Panc1 (cell line): ENCODE results near the gene SCCPDH. TPM values are rescaled to one million over a fixed set of nuclear protein-coding genes. Genes with fewer than 3 reads are reported as not detected.

Source experiments
- ATAC-seq: fragments of 200-7000 bp; cut with Tn5 transposase; 2 replicates; pipeline ENCODE4 v1.9.1; 2020; ENCODE audit warnings: mild to moderate bottlenecking, moderate library complexity
- BruUV-seq: library from RNA; stranded (reverse); fragments of 400-500 nt; replicated peaks from 2 replicates; lab custom pipeline; 2021; lab: Mats Ljungman, UMichigan
- CTCF ChIA-PET: fragments of 300-600 bp; sonication (Branson Sonifier 250); formaldehyde crosslinking; loops from one replicate; lab custom pipeline; 2022; ENCODE audit warnings: antibody characterized with exemption; lab: Charles Lee
- POLR2A ChIA-PET: fragments of 300-600 bp; sonication (Branson Sonifier 250); formaldehyde crosslinking; loops from one replicate; lab custom pipeline; 2022; ENCODE audit warnings: antibody characterized with exemption; lab: Charles Lee
- DNase-seq: peaks from one replicate; pipeline ENCODE4 v3.0.0-alpha.2; 2010; ENCODE audit warnings: low read depth, low spot score
- H3K27ac ChIP-seq: 2 replicates; pipeline ENCODE4 v1.5.1; 2011; ENCODE audit warnings: mild to moderate bottlenecking, low read length, inconsistent platforms
- H3K27me3 ChIP-seq: fragments of 200-500 bp; sonication (Bioruptor generic); 2 replicates; pipeline ENCODE4 v1.6.0; 2014; ENCODE audit warnings: low read length, inconsistent platforms; ENCODE audit not compliant: control insufficient read depth, insufficient read depth
- H3K36me3 ChIP-seq: fragments of 200-500 bp; sonication (Bioruptor generic); 2 replicates; pipeline ENCODE4 v1.5.1; 2014; ENCODE audit warnings: inconsistent platforms, mild to moderate bottlenecking, low read length, moderate library complexity; ENCODE audit not compliant: control insufficient read depth, insufficient read depth
- H3K4me1 ChIP-seq: 2 replicates; pipeline ENCODE4 v1.5.1; 2011; ENCODE audit warnings: inconsistent platforms, mild to moderate bottlenecking, low read length, moderate library complexity; ENCODE audit not compliant: control insufficient read depth, insufficient read depth
- H3K4me3 ChIP-seq, 2 experiments: 2 replicates each; pipeline ENCODE4 v1.5.1; 2011 to 2012; ENCODE audit warnings: low read depth in 2 of 2, low read length in 2 of 2, mild to moderate bottlenecking in 2 of 2, inconsistent platforms in 1 of 2, moderate library complexity in 1 of 2
- H3K9me3 ChIP-seq: fragments of 200-500 bp; sonication (Bioruptor generic); 2 replicates; pipeline ENCODE4 v1.5.1; 2014; ENCODE audit warnings: low read depth, mild to moderate bottlenecking, inconsistent platforms, low read length, moderate library complexity; ENCODE audit not compliant: control insufficient read depth, insufficient read depth
- CTCF ChIP-seq: fragments of 450-650 bp; IDR thresholded peaks from 2 replicates; pipeline ENCODE4 v1.5.1; 2017; ENCODE audit warnings: mild to moderate bottlenecking
- POLR2AphosphoS5 ChIP-seq: IDR thresholded peaks from 2 replicates; pipeline ENCODE4 v1.6.1; 2012; ENCODE audit warnings: mild to moderate bottlenecking, low read depth, low read length, moderate library complexity
- REST ChIP-seq, 2 experiments: IDR thresholded peaks; 2 replicates each; pipeline ENCODE4 v1.6.1; 2011 to 2012; ENCODE audit warnings: low read depth in 2 of 2, control low read depth in 1 of 2, low read length in 1 of 2, mild to moderate bottlenecking in 1 of 2, moderate library complexity in 1 of 2; ENCODE audit not compliant: insufficient read depth in 1 of 2
- SIN3A ChIP-seq: IDR thresholded peaks from 2 replicates; pipeline ENCODE4 v1.6.1; 2012; ENCODE audit warnings: low read depth, mild to moderate bottlenecking, low read length, moderate library complexity, borderline replicate concordance; ENCODE audit not compliant: insufficient read depth
- TCF7L2 ChIP-seq: IDR thresholded peaks from 2 replicates; pipeline ENCODE4 v1.6.1; 2011; ENCODE audit warnings: mild to moderate bottlenecking, low read depth, low read length, inconsistent platforms
- in situ Hi-C: cut with HindIII; loops from 2 replicates; pipeline ENCODE4 v1.10.0; 2016; ENCODE audit warnings: low sequenced_read_pairs, low pct_unique_long_range_greater_than_20kb
- intact Hi-C: fragments of 100-400 bp; cut with micrococcal nuclease; formaldehyde crosslinking; loops from one replicate; pipeline ENCODE4 v1.10.0; 2022; ENCODE audit not compliant: unreplicated experiment
- total RNA-seq: library from RNA; stranded (reverse); gene quantifications from one replicate; pipeline ENCODE4 v1.2.1, GENCODE V29; 2021; ENCODE audit not compliant: unreplicated experiment

The SCCPDH gene
- total RNA-seq, 1 experiment from 2014 or later, result 40.2 TPM

GRCh38 chr1:246792603-246793002 is 68.4 kb downstream of the SCCPDH start:
- H3K27ac ChIP-seq, result no peak overlapping the region
- no peaks in the 10 kb centered on the region for H3K36me3 ChIP-seq
- H3K4me1 ChIP-seq, result no peaks in the 10 kb centered on the region
- no TSS peak for BruUV-seq
- ChIA-PET CTCF (no interaction called here), POLR2A (no interaction called here)
- no peaks in the 10 kb centered on the region for H3K27me3 ChIP-seq
- DNase-seq, result no peak
- no peak for ATAC-seq
- no peaks in the 10 kb centered on the region for H3K9me3 ChIP-seq
- H3K4me3 ChIP-seq, result no peak overlapping the region
- intact Hi-C loops, result no loop called here
- no peak for TF ChIP-seq TCF7L2
- no peak for TF ChIP-seq CTCF
- no peak for TF ChIP-seq SIN3A
- TF ChIP-seq REST (IDR thresholded peaks at IDR 0.05; ENCODE audit: insufficient read depth in 1 of 2, low read depth in 2 of 2, low read length in 1 of 2), result no peak
- TF ChIP-seq POLR2AphosphoS5, result no peak
- in situ Hi-C loops, result no loop called here

- ChIA-PET CTCF (no interaction called here), POLR2A (no interaction called here)
- ATAC-seq (no peak), DNase-seq (no peak)
- no TSS peak for BruUV-seq
- no peaks in the 10 kb centered on the region for H3K36me3 ChIP-seq
- H3K4me1 ChIP-seq, result no peaks in the 10 kb centered on the region
- no peaks in the 10 kb centered on the region for H3K9me3 ChIP-seq
- no peaks in the 10 kb centered on the region for H3K27me3 ChIP-seq
- no peak overlapping the region for H3K27ac ChIP-seq
- TF ChIP-seq TCF7L2 (no peak), SIN3A (no peak), REST (IDR thresholded peaks at IDR 0.05; ENCODE audit: insufficient read depth in 1 of 2, low read depth in 2 of 2, low read length in 1 of 2) (no peak), CTCF (no peak), POLR2AphosphoS5 (no peak)
- in situ Hi-C loops (no loop called here), intact Hi-C loops (no loop called here)
- no peak overlapping the region for H3K4me3 ChIP-seq
These were observed 69.2 kb downstream of the SCCPDH start for GRCh38 chr1:246793356-246793896.
